Measurements from ENCODE around the gene CRPPA. TPM values are rescaled to one million over a fixed set of nuclear protein-coding genes. Genes with fewer than 3 reads are reported as not detected.

CRPPA gene
- total RNA-seq, 1 experiment from 2014 or later = 2.4 TPM

GRCh38 chr7:16433568-16434122 is 12.3 kb upstream of the CRPPA start:
- DNase-seq (ENCODE audit: low read depth, low spot score) (no peak), ATAC-seq (no peak)
- in situ Hi-C loops (cut with HindIII; ENCODE audit: low pct_unique_long_range_greater_than_20kb, low sequenced_read_pairs) = no loop called here
- POLR2A ChIA-PET = no interaction called here
- Histone ChIP-seq H3K9me3 (ENCODE audit: control insufficient read depth, insufficient read depth, low read depth, low read length) (no peaks in the 10 kb centered on the region), H3K4me1 (ENCODE audit: control insufficient read depth, insufficient read depth, low read length) (no peaks in the 10 kb centered on the region), H3K4me3 (ENCODE audit: low read depth in 2 of 2, low read length in 2 of 2) (no peak overlapping the region), H3K36me3 (ENCODE audit: control insufficient read depth, insufficient read depth, low read length) (no peaks in the 10 kb centered on the region), H3K27ac (ENCODE audit: low read length) (no peak overlapping the region), H3K27me3 (ENCODE audit: control insufficient read depth, insufficient read depth, low read length) (no peaks in the 10 kb centered on the region; the same call in 1 of the 2 replicates)
- intact Hi-C loops (cut with micrococcal nuclease; ENCODE audit: unreplicated experiment) = loop anchor here (5.0 kb wide), 1 partner anchor 356 kb away; no protein-coding TSS in a partner anchor
- CTCF ChIA-PET = interaction anchor here (3.3 kb wide), 1 partner anchor 131 kb away, joined by 18 read pairs; no protein-coding TSS in a partner anchor
- no TSS peak for BruUV-seq (replicated peaks)
- TF ChIP-seq, protein P1, sequence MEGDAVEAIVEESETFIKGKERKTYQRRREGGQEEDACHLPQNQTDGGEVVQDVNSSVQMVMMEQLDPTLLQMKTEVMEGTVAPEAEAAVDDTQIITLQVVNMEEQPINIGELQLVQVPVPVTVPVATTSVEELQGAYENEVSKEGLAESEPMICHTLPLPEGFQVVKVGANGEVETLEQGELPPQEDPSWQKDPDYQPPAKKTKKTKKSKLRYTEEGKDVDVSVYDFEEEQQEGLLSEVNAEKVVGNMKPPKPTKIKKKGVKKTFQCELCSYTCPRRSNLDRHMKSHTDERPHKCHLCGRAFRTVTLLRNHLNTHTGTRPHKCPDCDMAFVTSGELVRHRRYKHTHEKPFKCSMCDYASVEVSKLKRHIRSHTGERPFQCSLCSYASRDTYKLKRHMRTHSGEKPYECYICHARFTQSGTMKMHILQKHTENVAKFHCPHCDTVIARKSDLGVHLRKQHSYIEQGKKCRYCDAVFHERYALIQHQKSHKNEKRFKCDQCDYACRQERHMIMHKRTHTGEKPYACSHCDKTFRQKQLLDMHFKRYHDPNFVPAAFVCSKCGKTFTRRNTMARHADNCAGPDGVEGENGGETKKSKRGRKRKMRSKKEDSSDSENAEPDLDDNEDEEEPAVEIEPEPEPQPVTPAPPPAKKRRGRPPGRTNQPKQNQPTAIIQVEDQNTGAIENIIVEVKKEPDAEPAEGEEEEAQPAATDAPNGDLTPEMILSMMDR (IDR thresholded peaks at IDR 0.05) = no peak
- TF ChIP-seq SIN3A (IDR thresholded peaks at IDR 0.05; ENCODE audit: borderline replicate concordance, insufficient read depth, low read depth, low read length) (no peak), POLR2AphosphoS5 (IDR thresholded peaks at IDR 0.05; ENCODE audit: low read depth, low read length) (no peak), REST (IDR thresholded peaks at IDR 0.05; ENCODE audit: insufficient read depth in 1 of 2, low read depth in 2 of 2, low read length in 1 of 2) (no peak), TCF7L2 (IDR thresholded peaks at IDR 0.05; ENCODE audit: low read depth, low read length) (no peak)

DNA sequence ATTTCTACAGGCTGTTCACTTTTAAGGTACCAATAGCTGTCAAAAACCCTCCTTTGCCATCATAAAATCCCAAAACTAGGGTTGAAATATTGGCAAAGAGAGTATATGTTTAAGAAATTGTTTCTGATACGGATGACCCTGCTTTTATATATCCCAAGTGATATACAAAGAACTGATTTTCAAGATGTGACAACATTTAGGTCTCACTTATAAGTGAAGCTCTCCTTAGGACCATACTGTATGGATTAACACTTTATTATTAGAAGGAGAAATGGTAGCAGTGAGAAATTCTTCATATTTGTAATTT is 11.0 kb upstream of the CRPPA start:
- intact Hi-C loops (cut with micrococcal nuclease; ENCODE audit: unreplicated experiment) = loop anchor here (1.0 to 5.0 kb wide), 2 partner anchors 133 to 355 kb away; no protein-coding TSS in a partner anchor
- DNase-seq (ENCODE audit: low read depth, low spot score) (no peak), ATAC-seq (no peak)
- POLR2A ChIA-PET = no interaction called here
- no peak overlapping the region for H3K27ac ChIP-seq (ENCODE audit: low read length)
- in situ Hi-C loops (cut with HindIII; ENCODE audit: low pct_unique_long_range_greater_than_20kb, low sequenced_read_pairs) = no loop called here
- H3K9me3 ChIP-seq (ENCODE audit: control insufficient read depth, insufficient read depth, low read depth, low read length) = no peaks in the 10 kb centered on the region
- H3K36me3 ChIP-seq (ENCODE audit: control insufficient read depth, insufficient read depth, low read length) = no peaks in the 10 kb centered on the region
- CTCF ChIA-PET = interaction anchor here (3.3 kb wide), 1 partner anchor 132 kb away, joined by 18 read pairs; no protein-coding TSS in a partner anchor
- H3K27me3 ChIP-seq (ENCODE audit: control insufficient read depth, insufficient read depth, low read length) = no peaks in the 10 kb centered on the region
- H3K4me1 ChIP-seq (ENCODE audit: control insufficient read depth, insufficient read depth, low read length) = no peaks in the 10 kb centered on the region
- BruUV-seq (replicated peaks) = no TSS peak
- no peak for TF ChIP-seq REST (IDR thresholded peaks at IDR 0.05; ENCODE audit: insufficient read depth in 1 of 2, low read depth in 2 of 2, low read length in 1 of 2)
- TF ChIP-seq TCF7L2 (IDR thresholded peaks at IDR 0.05; ENCODE audit: low read depth, low read length) = no peak
- TF ChIP-seq SIN3A (IDR thresholded peaks at IDR 0.05; ENCODE audit: borderline replicate concordance, insufficient read depth, low read depth, low read length) = no peak
- TF ChIP-seq POLR2AphosphoS5 (IDR thresholded peaks at IDR 0.05; ENCODE audit: low read depth, low read length) = no peak
- TF ChIP-seq, protein P1 (IDR thresholded peaks at IDR 0.05) = peak; percentile 20; the same call in 1 of the 2 replicates
- no peak overlapping the region for H3K4me3 ChIP-seq (ENCODE audit: low read depth in 2 of 2, low read length in 2 of 2)
